Stimulated activated CD4-positive, alpha-beta T cell treated with anti-CD3 and anti-CD28 coated beads, Interleukin-12 subunit alpha, Interleukin-12 subunit beta, amount 100 ng/mL, for 48 hours (primary cell): Measurements from ENCODE around the gene RET.

Experiments
- DNase-seq, 3 donors: peaks; one replicate each; pipeline ENCODE4 v3.0.0-alpha.2; 2020; ENCODE audit warnings: low read depth in 2 of 3, low spot score in 1 of 3

Gene RET

DNA sequence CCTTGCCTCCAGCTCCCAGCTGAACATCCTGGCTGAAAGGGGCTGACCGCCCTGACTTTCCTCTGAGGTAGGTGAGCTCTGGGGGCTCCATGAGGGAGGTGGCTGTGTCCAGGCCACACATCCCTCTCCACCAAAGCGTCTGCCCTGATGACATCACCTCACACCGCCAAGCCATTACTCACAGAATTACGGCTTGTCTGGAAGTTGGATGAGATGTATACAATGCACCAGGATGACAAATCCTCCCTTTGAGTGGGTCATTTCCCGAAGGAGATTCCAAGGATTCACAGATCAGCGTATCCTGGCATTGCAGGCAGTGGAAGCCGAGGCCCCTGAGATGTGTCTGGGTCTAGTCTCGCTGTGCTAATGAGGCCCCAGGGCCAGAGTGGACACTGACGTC, 15.1 kb upstream of the RET start:
- DNase-seq, result no peak

GRCh38 chr10:43062402-43063160, 14.3 kb upstream of the RET start:
- no peak for DNase-seq

DNA sequence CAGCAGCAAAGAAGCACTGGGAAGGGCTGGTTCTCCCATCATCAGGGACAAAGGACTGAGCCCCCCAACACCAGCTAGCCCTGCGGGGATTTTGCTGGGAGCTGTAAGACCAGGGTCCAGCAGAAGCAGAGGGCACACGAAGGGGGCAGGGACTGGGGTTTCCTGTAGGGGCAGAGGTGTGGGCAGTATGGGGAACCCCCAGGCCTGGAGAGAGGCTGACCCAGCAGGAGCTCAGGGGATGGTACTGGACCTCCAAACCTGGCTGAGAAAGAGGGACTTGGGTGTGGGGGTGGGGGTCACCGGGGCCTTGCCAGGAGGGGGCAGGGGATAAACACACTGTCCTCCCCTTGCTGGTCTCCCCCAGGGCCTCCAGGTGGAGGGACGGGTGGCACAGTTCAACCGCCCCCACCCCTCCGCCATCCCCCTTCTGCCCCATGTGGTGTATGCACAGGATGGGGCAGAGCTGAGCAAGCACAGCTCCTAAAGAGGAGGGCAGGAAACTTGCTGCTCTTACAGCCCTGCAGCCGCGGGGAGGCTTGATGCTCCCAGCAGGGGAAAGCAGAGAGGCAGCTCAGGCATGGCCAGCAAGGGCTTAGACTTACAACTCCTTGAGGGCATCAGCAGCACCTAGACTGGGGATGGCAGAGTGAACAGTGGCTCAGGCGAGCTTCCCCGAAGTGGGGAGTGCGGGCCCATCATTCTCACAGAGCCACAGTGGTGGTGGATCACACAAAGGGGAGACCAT, 12.4 kb upstream of the RET start:
- DNase-seq, result no peak

DNA sequence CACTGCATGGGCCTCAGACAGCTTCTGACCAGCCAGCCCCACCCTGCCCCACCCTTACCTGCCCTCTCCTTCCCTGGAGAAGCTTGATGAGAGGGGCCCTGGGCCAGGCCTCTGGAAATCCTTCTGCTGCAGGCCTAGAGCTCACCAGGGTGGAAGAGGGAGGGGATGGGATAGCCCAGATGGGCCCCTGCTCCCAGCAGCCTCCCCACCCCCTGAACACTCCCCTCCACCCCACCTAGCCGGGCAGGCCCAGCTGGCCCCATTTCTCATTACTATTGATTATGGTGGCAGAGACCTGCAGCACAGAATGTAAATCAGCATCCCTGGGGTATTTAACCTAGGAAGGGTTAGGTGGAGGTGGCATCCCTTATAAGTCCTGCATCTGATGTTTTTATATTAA, 11.6 kb upstream of the RET start:
- no peak for DNase-seq

- DNase-seq, result no peak
Measured at GRCh38 chr10:43065761-43066160, 11.1 kb upstream of the RET start.

DNA sequence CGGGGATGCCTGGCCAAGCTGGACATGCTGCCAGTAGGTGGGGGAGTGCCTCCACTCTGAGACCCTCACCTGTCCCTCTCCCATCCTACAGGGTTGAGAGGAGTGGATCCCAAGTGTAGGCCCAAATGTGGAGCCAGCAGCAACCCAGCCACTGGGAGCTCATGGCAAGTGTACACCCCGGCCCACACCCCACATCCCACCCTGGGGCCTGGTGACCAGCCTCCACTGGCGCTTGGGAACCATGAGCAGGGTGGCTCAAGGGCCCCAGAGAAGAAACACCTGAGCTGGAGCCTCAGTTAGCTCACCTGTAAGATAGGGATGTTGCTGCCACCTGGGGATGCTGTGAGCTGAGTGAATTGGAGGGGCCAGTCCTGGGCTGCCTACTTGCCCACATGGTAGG, 10.4 kb upstream of the RET start:
- no peak for DNase-seq

- no peak for DNase-seq
Measured at GRCh38 chr10:43067391-43068135, 9.3 kb upstream of the RET start.

DNA sequence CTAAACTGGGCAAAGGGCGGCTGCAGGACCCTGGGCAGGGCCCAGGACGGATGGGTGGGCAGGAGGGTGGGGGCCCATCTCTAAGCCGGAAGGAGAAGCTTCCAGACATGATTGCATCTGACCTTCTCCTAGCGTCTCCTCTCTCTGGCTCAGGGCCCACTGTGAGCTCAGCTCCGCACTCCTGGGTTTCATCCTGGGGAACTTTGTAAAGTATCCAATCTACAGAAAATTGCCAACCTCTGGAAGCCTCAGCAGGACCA, 8.8 kb upstream of the RET start:
- no peak for DNase-seq

- no peak for DNase-seq
Measured at GRCh38 chr10:43068471-43069210, 8.2 kb upstream of the RET start.

DNA sequence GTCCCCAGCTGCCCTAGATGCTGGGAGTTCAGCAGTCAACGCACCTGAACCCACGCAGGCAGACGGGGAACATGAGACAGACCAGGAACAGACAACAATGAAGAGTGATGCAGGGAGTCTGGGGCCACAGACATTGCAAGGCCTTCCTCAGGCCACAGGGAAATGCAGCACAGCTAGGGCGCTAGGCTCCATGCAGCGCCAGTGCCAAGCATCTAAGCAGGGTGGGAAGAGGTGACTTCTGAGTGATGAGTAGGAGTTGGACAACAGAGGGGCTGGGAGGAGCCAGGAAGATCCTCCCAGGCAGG, 7.7 kb upstream of the RET start:
- no peak for DNase-seq

DNA sequence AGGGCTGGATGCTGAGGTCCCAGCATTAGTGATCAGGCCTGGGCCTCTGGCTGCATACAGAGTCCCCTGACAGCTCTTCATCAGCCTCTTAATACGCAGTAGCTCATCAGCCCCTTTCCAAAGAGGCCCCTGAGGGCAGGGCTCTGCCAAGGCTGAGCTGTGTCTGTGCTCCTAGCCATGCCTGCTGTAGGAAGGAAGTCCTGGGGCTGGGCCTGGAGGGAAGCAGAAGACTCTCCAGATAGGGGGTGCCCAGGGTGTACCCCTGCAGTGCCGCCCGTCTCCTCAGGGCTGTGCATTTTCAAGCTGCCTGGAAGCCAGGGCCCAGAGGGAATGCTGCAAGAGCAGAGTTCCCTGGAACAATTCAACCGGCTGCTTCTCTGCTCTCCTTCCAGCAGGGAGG, 7.3 kb upstream of the RET start:
- DNase-seq, result no peak

DNA sequence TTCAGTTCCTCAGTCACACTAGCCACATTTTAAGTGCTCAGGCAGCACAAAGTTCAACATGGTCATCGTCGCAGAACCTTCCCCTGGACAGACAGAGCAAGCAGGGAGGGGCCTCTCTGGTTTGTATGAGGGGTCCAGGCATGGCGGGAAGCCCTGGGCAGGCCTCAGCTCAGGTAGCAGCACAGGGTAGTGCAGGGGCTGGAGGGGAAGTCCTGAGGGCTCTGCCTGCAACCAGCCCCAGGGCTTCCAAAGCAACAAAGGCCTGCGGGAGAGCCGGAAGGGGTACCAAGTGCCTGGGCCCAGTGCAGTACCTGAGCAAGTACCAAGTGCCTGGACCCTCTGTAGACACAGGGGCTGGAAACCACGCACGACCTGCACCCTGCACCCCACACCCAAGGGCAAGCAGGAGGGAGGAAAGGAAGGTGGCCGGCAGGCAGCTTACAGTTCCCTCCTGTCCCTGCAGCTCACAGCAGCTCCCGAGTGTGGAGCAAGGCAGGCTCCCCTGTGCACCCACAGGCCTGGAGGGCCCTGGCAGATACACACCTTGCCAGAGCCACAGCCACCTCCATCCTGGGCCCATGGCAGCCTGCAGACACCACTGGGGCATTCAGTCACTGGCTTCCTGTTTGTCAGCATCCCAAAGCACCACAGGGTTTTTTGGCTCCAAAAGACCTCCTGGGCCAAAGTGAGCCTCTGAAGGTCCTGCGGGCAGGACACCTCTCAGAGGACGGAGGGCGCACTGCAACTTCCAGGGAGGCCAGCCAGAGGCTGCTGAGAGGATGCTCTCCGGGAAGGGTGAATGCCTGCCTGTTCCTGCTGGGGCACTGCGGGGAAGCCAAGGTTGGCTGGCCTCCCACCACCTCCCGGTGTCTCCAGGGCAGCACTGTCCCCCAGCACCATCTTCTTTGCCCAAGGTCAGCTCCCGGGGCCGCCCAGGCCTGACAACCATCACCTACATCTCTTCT, 6.5 kb upstream of the RET start:
- no peak for DNase-seq

GRCh38 chr10:43071865-43072650, 4.8 kb upstream of the RET start:
- DNase-seq, result no peak

- DNase-seq, result no peak
Measured at GRCh38 chr10:43073191-43073590, 3.7 kb upstream of the RET start.

DNA sequence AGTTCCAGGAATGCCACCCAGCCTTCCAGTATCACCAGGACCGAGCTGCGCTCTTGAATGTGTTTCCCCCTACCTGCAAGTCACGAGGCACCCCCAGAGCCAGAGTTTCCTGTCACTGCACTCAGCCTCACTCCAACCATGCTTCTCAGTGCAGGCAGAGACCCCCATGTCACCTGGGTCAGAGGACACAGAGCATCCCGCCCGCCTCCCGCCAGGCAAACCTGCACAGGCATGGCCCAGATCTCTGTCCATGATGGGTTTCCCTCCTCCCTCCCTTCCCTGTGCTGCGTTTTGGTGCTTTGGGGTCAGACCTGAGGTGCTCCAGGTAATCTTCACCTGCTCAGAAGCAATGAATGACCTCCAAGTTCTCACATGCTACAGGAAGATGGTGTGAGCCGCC, 3.1 kb upstream of the RET start:
- no peak for DNase-seq

GRCh38 chr10:43074409-43074808, 2.5 kb upstream of the RET start:
- no peak for DNase-seq

DNA sequence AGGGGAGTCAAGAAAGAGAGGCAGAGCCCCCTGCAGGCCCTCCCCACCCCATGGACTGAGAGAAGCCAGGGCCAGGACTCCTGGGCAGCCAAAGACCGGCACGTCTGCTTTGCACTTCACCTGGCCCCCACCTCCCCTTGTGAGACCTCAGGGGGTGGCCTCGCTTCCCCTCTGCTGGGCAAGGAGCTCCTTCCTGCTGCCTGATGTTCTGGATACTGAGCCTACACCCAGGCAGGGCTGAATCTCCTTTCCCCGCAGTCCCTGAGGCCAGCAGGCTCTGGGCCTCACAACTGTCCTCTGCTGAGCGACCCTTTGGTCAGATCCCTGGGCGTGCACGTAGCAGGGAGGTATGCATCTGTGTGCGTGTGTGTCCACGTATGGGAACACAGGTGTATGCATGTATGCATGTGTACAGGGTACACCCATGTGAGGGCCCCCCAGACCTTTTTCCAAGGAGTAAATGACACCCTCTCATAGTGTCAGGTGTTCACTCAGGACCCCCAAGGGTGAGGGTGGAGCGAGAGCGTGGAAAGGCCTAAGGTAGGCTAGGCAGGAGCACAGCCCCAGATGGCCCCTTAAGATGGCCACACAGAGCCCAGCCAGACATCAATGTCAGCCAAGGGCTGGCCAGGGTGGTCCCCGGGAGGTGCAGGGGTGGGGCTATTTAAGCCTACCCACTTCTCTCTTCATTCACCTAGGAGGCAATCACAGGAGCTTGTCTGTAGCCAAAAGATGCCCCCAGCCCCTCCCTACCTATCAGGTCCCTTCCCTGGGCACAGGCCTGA, 1.9 kb upstream of the RET start:
- no peak for DNase-seq

DNA sequence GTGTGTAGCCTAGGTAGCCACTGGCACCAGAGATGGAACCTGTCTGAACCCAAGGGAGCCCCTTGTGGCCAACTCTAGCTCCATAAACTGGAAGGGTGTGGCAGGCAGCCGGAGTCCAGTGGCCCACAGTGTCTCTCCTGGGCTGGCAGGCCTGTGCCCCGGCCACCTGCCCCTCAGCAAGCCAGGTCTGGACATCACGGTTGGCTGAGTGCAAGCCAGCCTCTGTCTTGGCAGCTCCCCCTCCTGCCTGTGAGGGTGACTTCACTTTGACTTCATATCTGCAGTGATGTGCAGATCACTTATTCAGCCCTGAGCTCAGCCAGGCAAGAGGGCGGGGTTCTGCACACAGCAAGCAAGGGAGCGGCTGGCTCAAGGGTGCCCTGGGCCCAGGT, 1.3 kb upstream of the RET start:
- no peak for DNase-seq

DNA sequence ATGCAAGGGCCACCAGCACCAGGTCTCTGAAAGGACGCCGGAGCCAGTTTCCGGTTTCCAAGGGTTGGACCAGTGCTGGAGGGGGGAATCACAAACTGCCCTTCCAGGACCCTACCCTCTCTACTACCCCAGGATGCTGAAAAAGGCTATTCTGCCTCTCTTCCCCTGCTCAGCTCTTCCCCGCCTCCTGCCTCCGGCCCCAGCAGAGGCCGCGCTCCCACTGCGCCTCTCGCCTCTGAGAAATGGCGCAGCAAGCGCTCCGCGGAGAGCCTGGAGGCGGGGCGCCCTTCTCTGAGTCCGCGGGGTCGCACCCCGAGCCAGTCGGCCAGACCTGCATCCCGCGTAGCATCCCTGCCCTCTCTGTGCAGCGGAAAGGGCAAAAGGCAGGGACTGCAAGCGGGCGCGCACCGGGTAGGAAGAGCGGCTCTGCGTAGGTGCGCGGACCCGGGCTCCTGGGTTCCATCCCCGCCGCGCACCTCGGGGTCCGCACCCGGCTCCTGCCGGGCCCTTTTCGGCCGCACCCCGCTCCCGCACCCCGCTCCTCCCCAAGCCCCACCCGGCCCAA, 476 bp upstream of the RET start:
- peak in 1 of 3 donors; percentile 9 for DNase-seq
